PC-9 (cell line): ENCODE results near the gene IL32.

Source experiments
- CTCF ChIP-seq: fragments of 200-600 bp; sonication (generic); conservative IDR thresholded peaks from 2 replicates; pipeline ENCODE4 v1.6.1; 2017; ENCODE audit warnings: mixed run types, antibody characterized with exemption, mild to moderate bottlenecking, moderate library complexity
- EZH2 ChIP-seq: fragments of 200-600 bp; sonication (generic); IDR thresholded peaks from 2 replicates; pipeline ENCODE4 v1.8.0; 2017; ENCODE audit warnings: antibody characterized with exemption, low read depth

DNA sequence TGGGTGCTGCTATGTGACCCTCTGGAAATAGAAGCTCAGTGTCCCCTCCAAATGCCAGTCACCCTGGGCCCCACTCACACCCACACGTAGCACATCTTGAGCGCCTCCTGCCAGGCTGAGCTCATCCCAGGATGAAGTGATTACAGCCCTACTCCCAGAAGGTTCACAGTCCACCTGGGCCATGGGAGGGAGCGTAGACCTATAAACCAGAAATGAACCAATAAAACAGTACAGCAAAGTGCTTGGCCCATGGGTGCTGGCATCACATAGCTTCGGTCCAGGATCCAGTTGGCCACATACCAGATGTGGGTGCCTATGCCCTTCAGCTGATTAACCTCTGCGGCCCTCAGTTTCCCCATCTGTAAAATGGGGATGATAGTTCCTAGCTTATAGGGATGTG, 26.5 kb upstream of the IL32 start:
- TF ChIP-seq CTCF, result no peak
- no peak for TF ChIP-seq EZH2
